ENCODE measurements around the gene LZTS3. TPM values are rescaled to one million over a fixed set of nuclear protein-coding genes. Genes with fewer than 3 reads are reported as not detected.
A peak's percentile ranks its signal among the peaks of the same experiment; 100 is the strongest.

The LZTS3 gene
- total RNA-seq, 1 donor from 2014 or later = 47.8 TPM

- Mint-ChIP-seq H3K9me3 (ENCODE audit: low read depth) (no peaks in the 10 kb centered on the region), H3K27ac (no peak overlapping the region), H3K27me3 (no peaks in the 10 kb centered on the region), H3K4me1 (ENCODE audit: low read depth) (no peaks in the 10 kb centered on the region), H3K36me3 (ENCODE audit: insufficient read depth) (peaks cover 33% of the 10 kb centered on the region), H3K4me3 (ENCODE audit: low read depth) (no peak overlapping the region)
- TF ChIP-seq CTCF (IDR thresholded peaks at IDR 0.05; ENCODE audit: unreplicated experiment) = no peak
- no peak for DNase-seq (ENCODE audit: low spot score, unreplicated experiment)
Measured at GRCh38 chr20:3194617-3195280, 21.4 kb upstream of the LZTS3 start.

GRCh38 chr20:3193806-3194616, 20.7 kb upstream of the LZTS3 start:
- Mint-ChIP-seq H3K4me3 (ENCODE audit: low read depth) (no peak overlapping the region), H3K36me3 (ENCODE audit: insufficient read depth) (peaks cover 29% of the 10 kb centered on the region), H3K27me3 (no peaks in the 10 kb centered on the region), H3K27ac (no peak overlapping the region), H3K9me3 (ENCODE audit: low read depth) (no peaks in the 10 kb centered on the region), H3K4me1 (ENCODE audit: low read depth) (no peaks in the 10 kb centered on the region)
- TF ChIP-seq CTCF (IDR thresholded peaks at IDR 0.05; ENCODE audit: unreplicated experiment) = no peak
- no peak for DNase-seq (ENCODE audit: low spot score, unreplicated experiment)

GRCh38 chr20:3192226-3193015, 19.1 kb upstream of the LZTS3 start:
- no peak for DNase-seq (ENCODE audit: low spot score, unreplicated experiment)
- no peak for TF ChIP-seq CTCF (IDR thresholded peaks at IDR 0.05; ENCODE audit: unreplicated experiment)
- Mint-ChIP-seq H3K4me3 (ENCODE audit: low read depth) (no peak overlapping the region), H3K27ac (no peak overlapping the region), H3K36me3 (ENCODE audit: insufficient read depth) (peaks cover 25% of the 10 kb centered on the region), H3K4me1 (ENCODE audit: low read depth) (no peaks in the 10 kb centered on the region), H3K9me3 (ENCODE audit: low read depth) (no peaks in the 10 kb centered on the region), H3K27me3 (no peaks in the 10 kb centered on the region)

GRCh38 chr20:3190681-3191111, 17.3 kb upstream of the LZTS3 start:
- no peak overlapping the region for H3K4me3 Mint-ChIP-seq (ENCODE audit: low read depth)
- DNase-seq (ENCODE audit: low spot score, unreplicated experiment) = no peak
- TF ChIP-seq CTCF (IDR thresholded peaks at IDR 0.05; ENCODE audit: unreplicated experiment) = no peak
- no peaks in the 10 kb centered on the region for H3K9me3 Mint-ChIP-seq (ENCODE audit: low read depth)
- H3K36me3 Mint-ChIP-seq (ENCODE audit: insufficient read depth) = peaks cover 19% of the 10 kb centered on the region
- no peaks in the 10 kb centered on the region for H3K4me1 Mint-ChIP-seq (ENCODE audit: low read depth)
- no peaks in the 10 kb centered on the region for H3K27me3 Mint-ChIP-seq
- H3K27ac Mint-ChIP-seq = no peak overlapping the region

GRCh38 chr20:3189561-3190131, 16.3 kb upstream of the LZTS3 start:
- no peaks in the 10 kb centered on the region for H3K9me3 Mint-ChIP-seq (ENCODE audit: low read depth)
- H3K27me3 Mint-ChIP-seq = no peaks in the 10 kb centered on the region
- H3K4me1 Mint-ChIP-seq (ENCODE audit: low read depth) = no peaks in the 10 kb centered on the region
- no peak for DNase-seq (ENCODE audit: low spot score, unreplicated experiment)
- H3K4me3 Mint-ChIP-seq (ENCODE audit: low read depth) = no peak overlapping the region
- no peak for TF ChIP-seq CTCF (IDR thresholded peaks at IDR 0.05; ENCODE audit: unreplicated experiment)
- H3K27ac Mint-ChIP-seq = peak overlapping the region; percentile 75
- H3K36me3 Mint-ChIP-seq (ENCODE audit: insufficient read depth) = peaks cover 13% of the 10 kb centered on the region

Measured in progenitor cell of endocrine pancreas (in vitro differentiated cells).